Measurements from ENCODE around the gene SIAE. TPM values are rescaled to one million over a fixed set of nuclear protein-coding genes. Genes with fewer than 3 reads are reported as not detected.
A peak's percentile ranks its signal among the peaks of the same experiment; 100 is the strongest.

Gene SIAE
- total RNA-seq, 1 experiment from 2014 or later: 11.2 TPM

DNA sequence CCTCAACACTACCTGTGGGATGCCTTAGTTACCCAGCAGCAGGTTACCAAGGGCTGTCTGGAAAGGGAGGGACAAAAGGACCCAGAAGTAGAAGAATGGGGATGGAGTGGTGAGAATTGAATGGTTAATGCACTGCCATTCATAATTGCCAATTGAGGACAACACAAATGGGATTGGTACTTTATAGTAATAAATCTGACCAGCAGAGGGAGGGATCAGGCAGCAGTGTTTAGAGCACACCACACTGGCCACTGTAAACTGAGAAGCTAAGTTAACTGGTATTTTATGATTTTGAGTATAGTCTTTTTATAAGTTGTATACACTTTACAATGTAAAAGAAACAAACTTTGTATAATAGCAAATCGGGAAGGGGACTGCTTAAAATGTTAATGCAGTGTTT is 40.2 kb downstream of the SIAE start:
- intact Hi-C loops (cut with micrococcal nuclease; ENCODE audit: unreplicated experiment): no loop called here
- no peak overlapping the region for H3K27ac ChIP-seq (ENCODE audit: low read depth, low read length, poor library complexity, severe bottlenecking)
- H3K27me3 ChIP-seq (replicated peaks; ENCODE audit: insufficient read depth, low read depth, low read length, poor library complexity): no peaks in the 10 kb centered on the region
- no peaks in the 10 kb centered on the region for H3K9me3 ChIP-seq (ENCODE audit: low read depth, low read length, poor library complexity, severe bottlenecking)
- no peak overlapping the region for H3K4me3 ChIP-seq (ENCODE audit: low read depth, low read length, poor library complexity, severe bottlenecking)
- POLR2A ChIA-PET (ENCODE audit: low non-redundant PET): no interaction called here
- no peak for DNase-seq (ENCODE audit: low spot score)
- no TSS peak for BruUV-seq (replicated peaks)
- H3K36me3 ChIP-seq (ENCODE audit: insufficient read depth, low read length, poor library complexity, severe bottlenecking): peaks cover 86% of the 10 kb centered on the region
- CTCF ChIA-PET: interaction anchor here (0.6 kb wide), 1 partner anchor 128 kb away, joined by 6 read pairs; no protein-coding TSS in a partner anchor
- TF ChIP-seq, protein P1, sequence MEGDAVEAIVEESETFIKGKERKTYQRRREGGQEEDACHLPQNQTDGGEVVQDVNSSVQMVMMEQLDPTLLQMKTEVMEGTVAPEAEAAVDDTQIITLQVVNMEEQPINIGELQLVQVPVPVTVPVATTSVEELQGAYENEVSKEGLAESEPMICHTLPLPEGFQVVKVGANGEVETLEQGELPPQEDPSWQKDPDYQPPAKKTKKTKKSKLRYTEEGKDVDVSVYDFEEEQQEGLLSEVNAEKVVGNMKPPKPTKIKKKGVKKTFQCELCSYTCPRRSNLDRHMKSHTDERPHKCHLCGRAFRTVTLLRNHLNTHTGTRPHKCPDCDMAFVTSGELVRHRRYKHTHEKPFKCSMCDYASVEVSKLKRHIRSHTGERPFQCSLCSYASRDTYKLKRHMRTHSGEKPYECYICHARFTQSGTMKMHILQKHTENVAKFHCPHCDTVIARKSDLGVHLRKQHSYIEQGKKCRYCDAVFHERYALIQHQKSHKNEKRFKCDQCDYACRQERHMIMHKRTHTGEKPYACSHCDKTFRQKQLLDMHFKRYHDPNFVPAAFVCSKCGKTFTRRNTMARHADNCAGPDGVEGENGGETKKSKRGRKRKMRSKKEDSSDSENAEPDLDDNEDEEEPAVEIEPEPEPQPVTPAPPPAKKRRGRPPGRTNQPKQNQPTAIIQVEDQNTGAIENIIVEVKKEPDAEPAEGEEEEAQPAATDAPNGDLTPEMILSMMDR (conservative IDR thresholded peaks at IDR 0.05; ENCODE audit: low read depth, low read length): peak; percentile 47
- no peak for TF ChIP-seq EZH2 (IDR thresholded peaks at IDR 0.05; ENCODE audit: borderline replicate concordance, low read depth, low read length, poor library complexity, severe bottlenecking)
- no peaks in the 10 kb centered on the region for H3K4me1 ChIP-seq (ENCODE audit: insufficient read depth, low read length, poor library complexity, severe bottlenecking)

DNA sequence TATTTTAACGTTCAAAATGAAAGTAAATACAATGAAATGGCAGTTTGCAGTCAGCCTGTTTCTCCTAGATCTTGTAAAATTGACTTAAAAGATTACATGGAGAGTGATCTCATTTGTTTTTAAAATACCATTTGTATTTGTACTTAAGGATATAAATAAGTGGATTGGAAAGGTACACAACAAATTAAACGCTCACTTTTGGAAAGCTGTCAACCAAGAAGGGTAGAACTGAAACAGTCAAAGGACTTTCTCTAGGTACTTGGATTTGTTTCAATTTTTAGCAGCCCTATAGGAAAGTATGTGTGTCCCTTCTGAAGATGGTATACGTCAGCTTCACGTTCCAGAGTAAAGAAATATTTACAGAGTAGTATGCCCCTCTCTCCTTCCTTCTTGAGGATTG is 43.6 kb downstream of the SIAE start:
- intact Hi-C loops (cut with micrococcal nuclease; ENCODE audit: unreplicated experiment): no loop called here
- CTCF ChIA-PET: no interaction called here
- no peak for TF ChIP-seq EZH2 (IDR thresholded peaks at IDR 0.05; ENCODE audit: borderline replicate concordance, low read depth, low read length, poor library complexity, severe bottlenecking)
- TF ChIP-seq, protein P1 (conservative IDR thresholded peaks at IDR 0.05; ENCODE audit: low read depth, low read length): no peak
- Histone ChIP-seq H3K4me3 (ENCODE audit: low read depth, low read length, poor library complexity, severe bottlenecking) (no peak overlapping the region), H3K9me3 (ENCODE audit: low read depth, low read length, poor library complexity, severe bottlenecking) (no peaks in the 10 kb centered on the region), H3K4me1 (ENCODE audit: insufficient read depth, low read length, poor library complexity, severe bottlenecking) (no peaks in the 10 kb centered on the region), H3K27me3 (replicated peaks; ENCODE audit: insufficient read depth, low read depth, low read length, poor library complexity) (no peaks in the 10 kb centered on the region), H3K36me3 (ENCODE audit: insufficient read depth, low read length, poor library complexity, severe bottlenecking) (peaks cover 95% of the 10 kb centered on the region), H3K27ac (ENCODE audit: low read depth, low read length, poor library complexity, severe bottlenecking) (no peak overlapping the region)
- POLR2A ChIA-PET (ENCODE audit: low non-redundant PET): no interaction called here
- no peak for DNase-seq (ENCODE audit: low spot score)
- BruUV-seq (replicated peaks): no TSS peak

DNA sequence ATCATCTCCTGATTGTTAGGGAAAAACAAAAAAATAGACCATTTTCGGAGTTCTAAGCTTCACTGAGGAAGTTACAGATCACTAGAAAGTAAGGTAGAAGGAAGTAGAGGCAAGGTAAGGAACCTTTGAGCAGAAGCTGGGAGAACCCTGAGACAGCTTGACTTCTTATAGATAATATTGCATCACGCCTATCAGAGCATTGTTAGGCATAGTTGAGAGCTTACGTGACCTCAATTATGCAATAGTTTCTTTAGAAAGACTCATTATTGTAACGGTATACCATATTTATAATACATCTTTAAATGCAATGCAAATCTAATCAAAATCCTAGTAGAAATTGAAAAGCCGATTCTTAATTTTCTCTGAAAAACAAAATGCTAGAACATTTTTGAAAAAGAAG is 46.0 kb downstream of the SIAE start:
- no TSS peak for BruUV-seq (replicated peaks)
- intact Hi-C loops (cut with micrococcal nuclease; ENCODE audit: unreplicated experiment): no loop called here

More for the DNA sequence above, 46.0 kb downstream of the SIAE start:
- ChIA-PET CTCF (no interaction called here), POLR2A (ENCODE audit: low non-redundant PET) (no interaction called here)
- TF ChIP-seq, protein P1 (conservative IDR thresholded peaks at IDR 0.05; ENCODE audit: low read depth, low read length): no peak
- no peak for TF ChIP-seq EZH2 (IDR thresholded peaks at IDR 0.05; ENCODE audit: borderline replicate concordance, low read depth, low read length, poor library complexity, severe bottlenecking)
- no peak overlapping the region for H3K4me3 ChIP-seq (ENCODE audit: low read depth, low read length, poor library complexity, severe bottlenecking)
- peaks cover 9% of the 10 kb centered on the region for H3K4me1 ChIP-seq (ENCODE audit: insufficient read depth, low read length, poor library complexity, severe bottlenecking)
- no peaks in the 10 kb centered on the region for H3K9me3 ChIP-seq (ENCODE audit: low read depth, low read length, poor library complexity, severe bottlenecking)
- H3K36me3 ChIP-seq (ENCODE audit: insufficient read depth, low read length, poor library complexity, severe bottlenecking): peaks cover 75% of the 10 kb centered on the region
- H3K27ac ChIP-seq (ENCODE audit: low read depth, low read length, poor library complexity, severe bottlenecking): no peak overlapping the region
- no peaks in the 10 kb centered on the region for H3K27me3 ChIP-seq (replicated peaks; ENCODE audit: insufficient read depth, low read depth, low read length, poor library complexity)
- no peak for DNase-seq (ENCODE audit: low spot score)

All from A673 (cell line).